K562 (cell line): ENCODE data around the gene ZNF506. TPM values are rescaled to one million over a fixed set of nuclear protein-coding genes. Genes with fewer than 3 reads are reported as not detected.

Experiments used
- ARHGAP35 ChIP-seq: fragments of 450-650 bp; IDR thresholded peaks from 2 replicates; pipeline ENCODE4 v1.6.1; 2018; ENCODE audit not compliant: partially characterized antibody
- ARID3A ChIP-seq: IDR thresholded peaks from 2 replicates; pipeline ENCODE4 v1.6.1; 2012; ENCODE audit warnings: low read depth, low read length, improper control_type of control experiment, borderline replicate concordance
- ATF7 ChIP-seq: fragments of 450-650 bp; IDR thresholded peaks from 2 replicates; pipeline ENCODE4 v1.7.1; 2014; ENCODE audit warnings: mild to moderate bottlenecking, moderate library complexity
- BACH1 ChIP-seq: fragments of 200-800 bp; sonication (Bioruptor generic); IDR thresholded peaks from 2 replicates; pipeline ENCODE4 v1.6.1; 2016; ENCODE audit warnings: missing genetic modification characterization, missing compliant biosample characterization
- COPS2 ChIP-seq: fragments of 450-650 bp; conservative IDR thresholded peaks from 2 replicates; pipeline ENCODE4 v1.6.1; 2016; ENCODE audit warnings: mild to moderate bottlenecking, moderate library complexity
- KDM4B ChIP-seq, 2 experiments: fragments of 450-650 bp in 1 of 2; sonication (generic) in 1 of 2; IDR thresholded peaks; 2 replicates each; pipeline ENCODE4 v1.6.1; 2016 to 2017; ENCODE audit warnings: borderline replicate concordance in 2 of 2, antibody characterized with exemption in 1 of 2, low read depth in 1 of 2, mild to moderate bottlenecking in 1 of 2
- MYC ChIP-seq, 2 experiments: fragments of 250-450 bp in 1 of 2; sonication (Bioruptor Pico) in 1 of 2; IDR thresholded peaks; 2 replicates each; pipeline versions ENCODE4 v1.5.1 to v1.6.1; 2012 to 2021; ENCODE audit warnings: low read depth in 2 of 2, borderline replicate concordance in 1 of 2, improper control_type of control experiment in 1 of 2, low read length in 1 of 2, mild to moderate bottlenecking in 1 of 2, moderate library complexity in 1 of 2
- POLR2G ChIP-seq: fragments of 200-400 bp; formaldehyde crosslinking; IDR thresholded peaks from 2 replicates; pipeline ENCODE4 v1.6.1; 2017; ENCODE audit warnings: low read depth, mild to moderate bottlenecking, antibody characterized with exemption, low read length, moderate library complexity
- RBFOX2 ChIP-seq: fragments of 200-400 bp; formaldehyde crosslinking; IDR thresholded peaks from 2 replicates; pipeline ENCODE4 v1.6.1; 2017; ENCODE audit warnings: low read depth, mild to moderate bottlenecking, low read length, moderate library complexity
- RBM34 ChIP-seq: fragments of 200-400 bp; formaldehyde crosslinking; IDR thresholded peaks from 2 replicates; pipeline ENCODE4 v1.6.1; 2018; ENCODE audit warnings: low read length, borderline replicate concordance; ENCODE audit not compliant: insufficient read depth
- STAT5B ChIP-seq: fragments of 250-450 bp; sonication (Bioruptor Pico); IDR thresholded peaks from 2 replicates; pipeline ENCODE4 v1.8.0; 2021; ENCODE audit warnings: mild to moderate bottlenecking, inconsistent platforms
- TEAD4 ChIP-seq, 2 experiments: sonication (generic) in 1 of 2; formaldehyde crosslinking in 1 of 2; IDR thresholded peaks; 2 replicates each; pipeline versions ENCODE4 v1.6.1 to v1.8.0; 2012 to 2022; ENCODE audit warnings: borderline replicate concordance in 1 of 2, inconsistent platforms in 1 of 2, low read length in 1 of 2, mild to moderate bottlenecking in 1 of 2, missing genetic modification reagents in 1 of 2
- USF2 ChIP-seq: sonication (generic); formaldehyde crosslinking; IDR thresholded peaks from 2 replicates; pipeline ENCODE4 v1.5.0; 2020; ENCODE audit warnings: missing genetic modification reagents
- ZC3H4 ChIP-seq: sonication (generic); formaldehyde crosslinking; IDR thresholded peaks from 2 replicates; pipeline ENCODE4 v1.9.0; 2021; ENCODE audit warnings: missing genetic modification reagents, borderline replicate concordance
- ZNF263 ChIP-seq: sonication (generic); formaldehyde crosslinking; IDR thresholded peaks from 2 replicates; pipeline ENCODE4 v1.8.0; 2022; ENCODE audit warnings: mild to moderate bottlenecking, missing genetic modification reagents, borderline replicate concordance
- ZNF395 ChIP-seq: fragments of 200-800 bp; sonication (Bioruptor generic); IDR thresholded peaks from 2 replicates; pipeline ENCODE4 v1.6.1; 2017; ENCODE audit warnings: missing genetic modification characterization, missing compliant biosample characterization
- ZNF583 ChIP-seq: fragments of 250-450 bp; sonication (Bioruptor Pico); IDR thresholded peaks from 2 replicates; pipeline ENCODE4 v1.4.0; 2020
- ZNF584 ChIP-seq: fragments of 200-800 bp; sonication (Bioruptor generic); IDR thresholded peaks from 2 replicates; pipeline ENCODE4 v1.6.1; 2016; ENCODE audit warnings: low read depth, mild to moderate bottlenecking, missing genetic modification characterization, missing compliant biosample characterization
- polyA plus RNA-seq, 8 experiments: library from polyadenylated mRNA; depleted of rRNA in 4 of 8; stranded (reverse) in 5 of 8; unstranded in 3 of 8; fragments of >200 nt; fragmentation: Nextera tagmentation in 2 of 8; fragmentation: Illumina TruSeq in 1 of 8; extraction: Ambion mirVana in 2 of 8; extraction: Trizol in 1 of 8; gene quantifications; 2 replicates each; pipeline versions ENCODE4 v1.2.1 to v1.2.3, GENCODE V29; 2011 to 2014; ENCODE audit warnings: inconsistent platforms in 1 of 8, missing spikeins in 1 of 8
- total RNA-seq, 7 experiments: library from RNA; depleted of rRNA in 6 of 7; stranded (reverse); fragments of >200 nt in 6 of 7; fragmentation: Illumina TruSeq in 2 of 7; extraction: Trizol in 2 of 7; gene quantifications; 2 replicates each; pipeline versions ENCODE4 v1.2.1 to v1.2.3, GENCODE V29; 2011 to 2021; ENCODE audit warnings: low replicate concordance in 1 of 7
- TF ChIP-seq, protein P1 (sequence below): fragments of 450-650 bp; formaldehyde crosslinking; IDR thresholded peaks from 2 replicates; pipeline ENCODE4 v1.4.0; 2020; ENCODE audit warnings: mild to moderate bottlenecking, moderate library complexity

ZNF506 gene
- total and polyA plus RNA-seq, 9 of the 15 experiments (the other 6 are each of a cell fraction or from before 2014, with no cell fraction given), result 0.03 to 0.44 (median 0.14) TPM; not detected in 2

DNA sequence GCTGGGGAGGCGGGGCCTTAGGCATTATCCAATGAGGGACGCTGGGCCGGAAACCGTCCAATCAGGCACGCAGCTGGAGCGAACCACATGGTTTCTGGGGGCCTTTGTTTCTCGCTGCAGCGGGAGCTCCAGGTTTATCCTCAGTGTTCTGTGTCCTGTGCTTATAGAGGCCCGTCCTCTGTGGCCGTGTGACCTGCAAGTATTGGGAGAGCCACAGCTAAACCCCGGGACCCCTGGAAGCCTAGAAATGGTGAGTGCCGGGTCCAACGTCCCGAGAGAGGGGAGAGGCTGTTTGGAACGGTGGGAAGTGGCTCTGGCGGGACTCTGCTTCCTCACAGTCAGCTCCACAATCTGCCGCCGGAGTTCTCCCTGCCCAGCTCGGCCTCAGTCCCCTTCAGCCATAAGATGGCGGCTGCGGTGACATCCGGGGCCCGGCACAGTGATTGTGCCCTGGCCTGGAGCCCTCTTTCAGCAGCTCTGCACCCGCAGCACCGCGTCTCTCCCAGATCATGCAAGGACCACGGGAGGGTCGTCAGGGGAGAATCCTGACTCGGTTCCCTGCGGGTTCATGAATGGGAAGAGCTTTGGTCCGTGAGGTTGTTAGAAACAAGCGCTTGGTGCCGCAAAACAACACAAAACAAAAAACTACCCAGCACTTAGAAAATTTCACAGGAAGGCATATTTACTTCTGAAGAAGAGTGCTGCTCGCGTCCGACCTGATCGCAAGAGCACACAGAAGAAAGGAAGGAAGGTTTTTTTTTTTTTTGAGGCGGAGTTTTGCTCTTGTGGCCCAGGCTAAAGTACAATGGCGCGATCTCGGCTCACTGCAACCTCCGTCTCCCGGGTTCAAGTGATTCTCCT is 44.4 kb upstream of the ZNF506 start, which contains the start of gene ZNF253 (continued):
- TF ChIP-seq ARID3A, result no peak
- no peak for TF ChIP-seq ZNF584 (CRISPR knock-in tag)
- peak; percentile 87 for TF ChIP-seq MYC (IDR thresholded peaks at IDR 0.05; ENCODE audit: low read depth, low read length)
- no peak for TF ChIP-seq MYC (CRISPR knock-in tag; IDR thresholded peaks at IDR 0.05; ENCODE audit: borderline replicate concordance, low read depth)
- TF ChIP-seq, protein P1, sequence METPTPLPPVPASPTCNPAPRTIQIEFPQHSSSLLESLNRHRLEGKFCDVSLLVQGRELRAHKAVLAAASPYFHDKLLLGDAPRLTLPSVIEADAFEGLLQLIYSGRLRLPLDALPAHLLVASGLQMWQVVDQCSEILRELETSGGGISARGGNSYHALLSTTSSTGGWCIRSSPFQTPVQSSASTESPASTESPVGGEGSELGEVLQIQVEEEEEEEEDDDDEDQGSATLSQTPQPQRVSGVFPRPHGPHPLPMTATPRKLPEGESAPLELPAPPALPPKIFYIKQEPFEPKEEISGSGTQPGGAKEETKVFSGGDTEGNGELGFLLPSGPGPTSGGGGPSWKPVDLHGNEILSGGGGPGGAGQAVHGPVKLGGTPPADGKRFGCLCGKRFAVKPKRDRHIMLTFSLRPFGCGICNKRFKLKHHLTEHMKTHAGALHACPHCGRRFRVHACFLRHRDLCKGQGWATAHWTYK (CRISPR knock-in tag), result no peak
- no peak for TF ChIP-seq ZNF263 (CRISPR knock-in tag)
- no peak; the same call in 1 of the 2 replicates for TF ChIP-seq ZC3H4
- no peak for TF ChIP-seq STAT5B (CRISPR knock-in tag)
- TF ChIP-seq COPS2, result no peak
- peak; percentile 92 for TF ChIP-seq ATF7
- TF ChIP-seq ARHGAP35, result no peak
- no peak for TF ChIP-seq RBM34
- TF ChIP-seq POLR2G, result peak; percentile 90
- peak; percentile 60; the same call in 1 of the 2 replicates for TF ChIP-seq ZNF395 (CRISPR knock-in tag)
- TF ChIP-seq TEAD4 (IDR thresholded peaks at IDR 0.05; ENCODE audit: low read length), result peak; percentile 28
- TF ChIP-seq TEAD4 (CRISPR knock-in tag; IDR thresholded peaks at IDR 0.05; ENCODE audit: borderline replicate concordance), result no peak
- TF ChIP-seq RBFOX2, result peak; percentile 93
- TF ChIP-seq USF2 (CRISPR knock-in tag), result peak; percentile 44; the same call in 1 of the 2 replicates
- TF ChIP-seq BACH1 (tag), result 0 out of 2 replicates have a peak, but pooled peaks have one; percentile 25
- peak in 1 of 2 experiments; percentile 61; a peak in 1 of 4 replicates for TF ChIP-seq KDM4B (IDR thresholded peaks at IDR 0.05; ENCODE audit: borderline replicate concordance in 2 of 2, low read depth in 1 of 2)
- TF ChIP-seq ZNF583 (CRISPR knock-in tag), result no peak
